WTC11 (cell line): ENCODE results near the gene BRME1. TPM values are rescaled to one million over a fixed set of nuclear protein-coding genes. Genes with fewer than 3 reads are reported as not detected.

Experiments used
- ATAC-seq: fragments of 200-7000 bp; cut with Tn5 transposase; 2 replicates; pipeline ENCODE4 v1.10.0; 2021; ENCODE audit warnings: mild to moderate bottlenecking, moderate library complexity
- CTCF ChIA-PET: fragments of 300-600 bp; sonication (Branson Sonifier 250); formaldehyde crosslinking; loops from one replicate; lab custom pipeline; 2021; ENCODE audit warnings: antibody characterized with exemption; lab: Charles Lee
- POLR2A ChIA-PET: fragments of 350-600 bp; sonication (Branson Sonifier 250); formaldehyde crosslinking; loops from one replicate; lab custom pipeline; 2021; ENCODE audit warnings: antibody characterized with exemption; lab: Charles Lee
- DNase-seq: peaks from one replicate; pipeline ENCODE4 v3.0.0; 2021; ENCODE audit warnings: low spot score
- H3K27ac Mint-ChIP-seq: 2 replicates; pipeline ENCODE4 v1.8.0; 2021; ENCODE audit warnings: mixed read lengths
- H3K27me3 Mint-ChIP-seq: 2 replicates; pipeline ENCODE4 v1.8.0; 2021; ENCODE audit warnings: low read depth, mild to moderate bottlenecking, moderate library complexity, mixed read lengths
- H3K36me3 Mint-ChIP-seq: 2 replicates; pipeline ENCODE4 v1.8.0; 2021; ENCODE audit warnings: mixed read lengths
- H3K4me1 Mint-ChIP-seq: 2 replicates; pipeline ENCODE4 v1.8.0; 2022; ENCODE audit warnings: mixed read lengths
- H3K4me3 Mint-ChIP-seq: 2 replicates; pipeline ENCODE4 v1.8.0; 2021; ENCODE audit warnings: mild to moderate bottlenecking, moderate library complexity, mixed read lengths
- H3K9me3 Mint-ChIP-seq: 2 replicates; pipeline ENCODE4 v1.8.0; 2021; ENCODE audit warnings: mixed read lengths
- FOXP1 ChIP-seq: sonication (generic); formaldehyde crosslinking; IDR thresholded peaks from 2 replicates; pipeline ENCODE4 v1.8.0; 2022; ENCODE audit warnings: missing genetic modification reagents, mild to moderate bottlenecking, moderate library complexity, borderline replicate concordance
- GABPB1 ChIP-seq: sonication (generic); formaldehyde crosslinking; IDR thresholded peaks from 2 replicates; pipeline ENCODE4 v1.8.1; 2023; ENCODE audit warnings: mild to moderate bottlenecking, missing genetic modification reagents
- GTF2I ChIP-seq: fragments of 250-450 bp; sonication (Bioruptor Pico); conservative IDR thresholded peaks from 2 replicates; pipeline ENCODE4 v1.4.0; 2021; ENCODE audit warnings: mild to moderate bottlenecking
- NFE2L1 ChIP-seq: sonication (generic); formaldehyde crosslinking; IDR thresholded peaks from 2 replicates; pipeline ENCODE4 v1.8.1; 2023; ENCODE audit warnings: missing genetic modification reagents
- ZNF219 ChIP-seq: sonication (generic); formaldehyde crosslinking; IDR thresholded peaks from 2 replicates; pipeline ENCODE4 v1.8.0; 2023; ENCODE audit warnings: missing genetic modification reagents, mild to moderate bottlenecking, borderline replicate concordance
- ZNF232 ChIP-seq: sonication (generic); formaldehyde crosslinking; IDR thresholded peaks from 2 replicates; pipeline ENCODE4 v1.8.0; 2022; ENCODE audit warnings: mild to moderate bottlenecking, missing genetic modification reagents
- ZNF263 ChIP-seq: sonication (generic); formaldehyde crosslinking; IDR thresholded peaks from 2 replicates; pipeline ENCODE4 v1.8.1; 2022; ENCODE audit warnings: low read depth, mild to moderate bottlenecking, moderate library complexity, missing genetic modification reagents
- ZNF317 ChIP-seq: sonication (generic); formaldehyde crosslinking; IDR thresholded peaks from 2 replicates; pipeline ENCODE4 v1.8.1; 2023; ENCODE audit warnings: low read depth, mild to moderate bottlenecking, moderate library complexity, missing genetic modification reagents, borderline replicate concordance
- total RNA-seq: library from RNA; stranded (reverse); gene quantifications from 3 replicates; pipeline ENCODE4 v1.2.3, GENCODE V29; 2021
- TF ChIP-seq, protein P1 (sequence below): fragments of 200-600 bp; IDR thresholded peaks from 2 replicates; pipeline ENCODE4 v1.8.0; 2022; ENCODE audit warnings: antibody characterized with exemption
- TF ChIP-seq, protein P2 (sequence below): sonication (generic); formaldehyde crosslinking; IDR thresholded peaks from 2 replicates; pipeline ENCODE4 v1.8.1; 2023; ENCODE audit warnings: mild to moderate bottlenecking, missing genetic modification reagents, moderate library complexity
- TF ChIP-seq, protein P3 (sequence below): sonication (generic); formaldehyde crosslinking; IDR thresholded peaks from 2 replicates; pipeline ENCODE4 v1.8.1; 2023; ENCODE audit warnings: mild to moderate bottlenecking, missing genetic modification reagents
- TF ChIP-seq, protein P4 (sequence below): sonication (generic); formaldehyde crosslinking; IDR thresholded peaks from 2 replicates; pipeline ENCODE4 v1.8.0; 2022; ENCODE audit warnings: mild to moderate bottlenecking, missing genetic modification reagents
- TF ChIP-seq, protein P5 (sequence below): sonication (generic); formaldehyde crosslinking; IDR thresholded peaks from 2 replicates; pipeline ENCODE4 v1.8.1; 2023; ENCODE audit warnings: mild to moderate bottlenecking, missing genetic modification reagents, moderate library complexity

The BRME1 gene
- total RNA-seq, 1 experiment from 2014 or later = 5.0 TPM

DNA sequence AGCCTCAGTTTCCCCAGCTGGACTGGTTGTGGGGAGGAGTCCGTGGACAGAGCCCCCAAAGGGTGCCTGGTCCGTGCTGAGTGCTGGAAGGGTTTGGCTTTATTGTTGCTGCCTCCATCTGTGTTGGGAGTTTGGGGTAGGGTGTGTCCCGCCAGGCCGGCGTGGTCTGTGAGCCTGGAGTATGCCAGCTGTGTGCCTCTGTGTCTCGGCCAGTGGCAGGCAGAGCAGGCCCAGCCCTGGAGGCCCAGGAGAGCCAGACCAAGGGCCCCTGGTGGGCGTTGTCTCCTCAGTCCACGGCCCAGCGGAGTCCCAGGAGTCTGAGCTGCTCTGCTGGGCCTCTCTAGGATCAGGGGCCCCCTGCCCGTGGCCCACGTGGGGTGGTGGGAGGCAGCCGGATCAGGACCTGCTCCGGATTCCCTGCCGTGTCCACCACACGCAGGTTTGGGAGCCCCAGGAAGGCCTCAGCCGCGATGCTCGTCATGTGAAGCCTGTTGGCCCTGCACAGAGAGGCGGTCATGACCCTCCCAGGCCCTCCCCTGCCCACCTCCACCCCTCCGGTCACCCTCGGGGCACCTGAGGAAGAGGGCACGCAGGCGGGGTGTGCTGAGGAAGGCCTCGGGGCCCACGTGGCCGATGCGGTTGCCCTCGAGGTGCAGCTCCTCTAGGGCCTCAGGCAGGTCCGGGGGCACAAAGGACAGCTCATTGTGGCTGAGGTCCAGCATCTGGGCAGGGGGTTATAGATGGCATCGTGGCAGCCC, 25.7 kb upstream of the BRME1 start:
- TF ChIP-seq, protein P1, sequence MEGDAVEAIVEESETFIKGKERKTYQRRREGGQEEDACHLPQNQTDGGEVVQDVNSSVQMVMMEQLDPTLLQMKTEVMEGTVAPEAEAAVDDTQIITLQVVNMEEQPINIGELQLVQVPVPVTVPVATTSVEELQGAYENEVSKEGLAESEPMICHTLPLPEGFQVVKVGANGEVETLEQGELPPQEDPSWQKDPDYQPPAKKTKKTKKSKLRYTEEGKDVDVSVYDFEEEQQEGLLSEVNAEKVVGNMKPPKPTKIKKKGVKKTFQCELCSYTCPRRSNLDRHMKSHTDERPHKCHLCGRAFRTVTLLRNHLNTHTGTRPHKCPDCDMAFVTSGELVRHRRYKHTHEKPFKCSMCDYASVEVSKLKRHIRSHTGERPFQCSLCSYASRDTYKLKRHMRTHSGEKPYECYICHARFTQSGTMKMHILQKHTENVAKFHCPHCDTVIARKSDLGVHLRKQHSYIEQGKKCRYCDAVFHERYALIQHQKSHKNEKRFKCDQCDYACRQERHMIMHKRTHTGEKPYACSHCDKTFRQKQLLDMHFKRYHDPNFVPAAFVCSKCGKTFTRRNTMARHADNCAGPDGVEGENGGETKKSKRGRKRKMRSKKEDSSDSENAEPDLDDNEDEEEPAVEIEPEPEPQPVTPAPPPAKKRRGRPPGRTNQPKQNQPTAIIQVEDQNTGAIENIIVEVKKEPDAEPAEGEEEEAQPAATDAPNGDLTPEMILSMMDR = no peak
- TF ChIP-seq NFE2L1 (CRISPR knock-in tag) (no peak), ZNF317 (CRISPR knock-in tag) (no peak), ZNF232 (CRISPR knock-in tag) (no peak), GABPB1 (CRISPR knock-in tag) (no peak), FOXP1 (CRISPR knock-in tag) (no peak), GTF2I (CRISPR knock-in tag) (no peak), ZNF263 (CRISPR knock-in tag) (no peak), ZNF219 (CRISPR knock-in tag) (no peak)
- TF ChIP-seq, protein P2, sequence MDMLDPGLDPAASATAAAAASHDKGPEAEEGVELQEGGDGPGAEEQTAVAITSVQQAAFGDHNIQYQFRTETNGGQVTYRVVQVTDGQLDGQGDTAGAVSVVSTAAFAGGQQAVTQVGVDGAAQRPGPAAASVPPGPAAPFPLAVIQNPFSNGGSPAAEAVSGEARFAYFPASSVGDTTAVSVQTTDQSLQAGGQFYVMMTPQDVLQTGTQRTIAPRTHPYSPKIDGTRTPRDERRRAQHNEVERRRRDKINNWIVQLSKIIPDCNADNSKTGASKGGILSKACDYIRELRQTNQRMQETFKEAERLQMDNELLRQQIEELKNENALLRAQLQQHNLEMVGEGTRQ (CRISPR knock-in tag) = no peak
- TF ChIP-seq, protein P3, sequence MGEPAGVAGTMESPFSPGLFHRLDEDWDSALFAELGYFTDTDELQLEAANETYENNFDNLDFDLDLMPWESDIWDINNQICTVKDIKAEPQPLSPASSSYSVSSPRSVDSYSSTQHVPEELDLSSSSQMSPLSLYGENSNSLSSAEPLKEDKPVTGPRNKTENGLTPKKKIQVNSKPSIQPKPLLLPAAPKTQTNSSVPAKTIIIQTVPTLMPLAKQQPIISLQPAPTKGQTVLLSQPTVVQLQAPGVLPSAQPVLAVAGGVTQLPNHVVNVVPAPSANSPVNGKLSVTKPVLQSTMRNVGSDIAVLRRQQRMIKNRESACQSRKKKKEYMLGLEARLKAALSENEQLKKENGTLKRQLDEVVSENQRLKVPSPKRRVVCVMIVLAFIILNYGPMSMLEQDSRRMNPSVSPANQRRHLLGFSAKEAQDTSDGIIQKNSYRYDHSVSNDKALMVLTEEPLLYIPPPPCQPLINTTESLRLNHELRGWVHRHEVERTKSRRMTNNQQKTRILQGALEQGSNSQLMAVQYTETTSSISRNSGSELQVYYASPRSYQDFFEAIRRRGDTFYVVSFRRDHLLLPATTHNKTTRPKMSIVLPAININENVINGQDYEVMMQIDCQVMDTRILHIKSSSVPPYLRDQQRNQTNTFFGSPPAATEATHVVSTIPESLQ = no peak
- TF ChIP-seq, protein P4, sequence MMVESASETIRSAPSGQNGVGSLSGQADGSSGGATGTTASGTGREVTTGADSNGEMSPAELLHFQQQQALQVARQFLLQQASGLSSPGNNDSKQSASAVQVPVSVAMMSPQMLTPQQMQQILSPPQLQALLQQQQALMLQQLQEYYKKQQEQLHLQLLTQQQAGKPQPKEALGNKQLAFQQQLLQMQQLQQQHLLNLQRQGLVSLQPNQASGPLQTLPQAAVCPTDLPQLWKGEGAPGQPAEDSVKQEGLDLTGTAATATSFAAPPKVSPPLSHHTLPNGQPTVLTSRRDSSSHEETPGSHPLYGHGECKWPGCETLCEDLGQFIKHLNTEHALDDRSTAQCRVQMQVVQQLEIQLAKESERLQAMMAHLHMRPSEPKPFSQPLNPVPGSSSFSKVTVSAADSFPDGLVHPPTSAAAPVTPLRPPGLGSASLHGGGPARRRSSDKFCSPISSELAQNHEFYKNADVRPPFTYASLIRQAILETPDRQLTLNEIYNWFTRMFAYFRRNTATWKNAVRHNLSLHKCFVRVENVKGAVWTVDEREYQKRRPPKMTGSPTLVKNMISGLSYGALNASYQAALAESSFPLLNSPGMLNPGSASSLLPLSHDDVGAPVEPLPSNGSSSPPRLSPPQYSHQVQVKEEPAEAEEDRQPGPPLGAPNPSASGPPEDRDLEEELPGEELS (CRISPR knock-in tag) = no peak
- DNase-seq (no peak), ATAC-seq (no peak)
- H3K9me3 Mint-ChIP-seq = no peaks in the 10 kb centered on the region
- peaks cover 15% of the 10 kb centered on the region; the same call in 1 of the 2 replicates for H3K36me3 Mint-ChIP-seq
- ChIA-PET CTCF (interaction anchor here (1.0 to 3.8 kb wide), 2 partner anchors 21 to 111 kb away, joined by 3 to 39 read pairs; partner anchors contain the start of gene DCAF15), POLR2A (interaction anchor here (0.7 kb wide), 1 partner anchor 111 kb away, joined by 4 read pairs; no protein-coding TSS in a partner anchor)
- no peak overlapping the region for H3K4me3 Mint-ChIP-seq
- H3K27ac Mint-ChIP-seq = no peak overlapping the region
- H3K4me1 Mint-ChIP-seq = peaks cover 24% of the 10 kb centered on the region
- no peaks in the 10 kb centered on the region for H3K27me3 Mint-ChIP-seq

DNA sequence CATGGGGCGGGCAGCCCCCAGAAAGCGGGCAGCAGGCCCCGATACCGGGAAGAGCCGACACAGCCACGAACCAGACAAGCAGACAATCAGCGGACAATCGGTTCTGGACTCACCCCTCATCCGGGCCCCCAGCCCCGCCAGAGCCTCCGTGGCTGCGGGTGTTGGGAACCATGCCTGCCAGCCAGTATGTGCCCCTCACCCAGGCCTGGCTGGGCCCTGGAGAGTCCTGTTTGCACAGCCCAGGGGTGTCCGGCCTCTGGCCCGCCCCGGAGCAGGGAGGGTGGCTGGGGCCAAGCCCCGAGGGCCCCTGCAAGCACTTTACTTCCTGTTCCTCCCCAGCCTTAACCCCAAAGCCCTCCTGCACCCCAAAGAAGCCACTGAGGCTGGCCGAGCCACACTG, 24.5 kb upstream of the BRME1 start:
- no peaks in the 10 kb centered on the region for H3K9me3 Mint-ChIP-seq
- no peaks in the 10 kb centered on the region for H3K27me3 Mint-ChIP-seq
- H3K27ac Mint-ChIP-seq = no peak overlapping the region
- POLR2A ChIA-PET = interaction anchor here (0.9 kb wide), 1 partner anchor 32 kb away, joined by 5 read pairs; no protein-coding TSS in a partner anchor
- ATAC-seq = no peak
- peaks cover 22% of the 10 kb centered on the region for H3K36me3 Mint-ChIP-seq
- CTCF ChIA-PET = interaction anchor here (0.6 to 1.3 kb wide), 2 partner anchors 43 to 142 kb away, joined by 3 to 4 read pairs; partner anchors contain the start of gene MISP3
- peaks cover 16% of the 10 kb centered on the region for H3K4me1 Mint-ChIP-seq
- DNase-seq = no peak
- no peak overlapping the region for H3K4me3 Mint-ChIP-seq
- TF ChIP-seq, protein P5, sequence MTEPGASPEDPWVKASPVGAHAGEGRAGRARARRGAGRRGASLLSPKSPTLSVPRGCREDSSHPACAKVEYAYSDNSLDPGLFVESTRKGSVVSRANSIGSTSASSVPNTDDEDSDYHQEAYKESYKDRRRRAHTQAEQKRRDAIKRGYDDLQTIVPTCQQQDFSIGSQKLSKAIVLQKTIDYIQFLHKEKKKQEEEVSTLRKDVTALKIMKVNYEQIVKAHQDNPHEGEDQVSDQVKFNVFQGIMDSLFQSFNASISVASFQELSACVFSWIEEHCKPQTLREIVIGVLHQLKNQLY (CRISPR knock-in tag) = no peak
